Liver (tissue), 3 donors: ENCODE results near the gene LIPG.

Experiments used
- CTCF ChIP-seq: fragments of 150-350 bp; IDR thresholded peaks from 2 replicates; pipeline ENCODE4 v1.5.1; 2017; ENCODE audit warnings: improper control_type of control experiment, low read depth, low read length; ENCODE audit not compliant: missing input control
- EGR1 ChIP-seq, 2 donors: IDR thresholded peaks; 2 replicates each; pipeline ENCODE4 v1.6.1; 2016 to 2018; ENCODE audit warnings: antibody characterized with exemption in 2 of 2, low read depth in 2 of 2
- FOXA1 ChIP-seq: IDR thresholded peaks from 2 replicates; pipeline ENCODE4 v1.6.1; 2016; ENCODE audit warnings: antibody characterized with exemption
- GABPA ChIP-seq, 2 donors: IDR thresholded peaks in 1 of 2; conservative IDR thresholded peaks in 1 of 2; 2 replicates each; pipeline ENCODE4 v1.6.1; 2016; ENCODE audit warnings: antibody characterized with exemption in 2 of 2, mild to moderate bottlenecking in 1 of 2, moderate library complexity in 1 of 2
- HNF4G ChIP-seq: IDR thresholded peaks from 2 replicates; pipeline ENCODE4 v1.6.1; 2016; ENCODE audit warnings: antibody characterized with exemption
- JUND ChIP-seq, 2 donors: IDR thresholded peaks; 2 replicates each; pipeline ENCODE4 v1.6.1; 2016; ENCODE audit warnings: antibody characterized with exemption in 2 of 2
- MAX ChIP-seq: IDR thresholded peaks from 2 replicates; pipeline ENCODE4 v1.6.1; 2016; ENCODE audit warnings: antibody characterized with exemption
- RAD21 ChIP-seq, 2 donors: IDR thresholded peaks; 2 replicates each; pipeline ENCODE4 v1.6.1; 2016; ENCODE audit warnings: antibody characterized with exemption in 2 of 2, mild to moderate bottlenecking in 2 of 2
- TAF1 ChIP-seq: conservative IDR thresholded peaks from 2 replicates; pipeline ENCODE4 v1.6.1; 2016; ENCODE audit warnings: antibody characterized with exemption, mild to moderate bottlenecking
- YY1 ChIP-seq: IDR thresholded peaks from 2 replicates; pipeline ENCODE4 v1.6.1; 2016; ENCODE audit warnings: antibody characterized with exemption, mild to moderate bottlenecking
- ZBTB33 ChIP-seq: IDR thresholded peaks from 2 replicates; pipeline ENCODE4 v1.6.1; 2016; ENCODE audit warnings: antibody characterized with exemption
- donor health status: healthy.
- donor health status: healthy.

GRCh38 chr18:49625021-49625691, 63.3 kb downstream of the LIPG start:
- no peak for TF ChIP-seq TAF1
- TF ChIP-seq CTCF = no peak
- peak in 1 of 2 donors; percentile 15 for TF ChIP-seq EGR1 (IDR thresholded peaks at IDR 0.05; ENCODE audit: low read depth in 2 of 2)
- TF ChIP-seq MAX = peak; percentile 71
- TF ChIP-seq FOXA1 = no peak
- no peak for TF ChIP-seq GABPA (IDR thresholded peaks at IDR 0.05 in 1 of 2, conservative IDR thresholded peaks at IDR 0.05 in 1 of 2)
- TF ChIP-seq RAD21 (IDR thresholded peaks at IDR 0.05) = peak in 1 of 2 donors; percentile 42
- peak in 1 of 2 donors; percentile 76 for TF ChIP-seq JUND (IDR thresholded peaks at IDR 0.05)
- TF ChIP-seq ZBTB33 = peak; percentile 63
- TF ChIP-seq YY1 = no peak
- TF ChIP-seq HNF4G = no peak
